Endothelial cell of umbilical vein (primary cell): ENCODE results near the gene PDE4B. TPM values are rescaled to one million over a fixed set of nuclear protein-coding genes. Genes with fewer than 3 reads are reported as not detected.
A peak's percentile ranks its signal among the peaks of the same experiment; 100 is the strongest.

Experiments used
- BruUV-seq: library from RNA; stranded (reverse); fragments of 400-500 nt; replicated peaks from 2 replicates; lab custom pipeline; 2021; lab: Mats Ljungman, UMichigan
- CTCF ChIA-PET: fragments of 300-600, 350-600 bp; sonication (Branson Sonifier 250); formaldehyde crosslinking; loops from one replicate; lab custom pipeline; 2021; ENCODE audit warnings: antibody characterized with exemption, inconsistent platforms; lab: Charles Lee
- POLR2A ChIA-PET: fragments of 300-600, 350-600 bp; sonication (Branson Sonifier 250); formaldehyde crosslinking; loops from one replicate; lab custom pipeline; 2021; ENCODE audit warnings: antibody characterized with exemption, inconsistent platforms; lab: Charles Lee
- DNase-seq: peaks from one replicate; pipeline ENCODE4 v3.0.0-alpha.2; 2011; ENCODE audit warnings: low read depth, low spot score
- FAIRE-seq: peaks from 2 replicates; lab custom pipeline; 2011; peaks lifted over from hg19 to GRCh38; lab: Jason Lieb, UNC
- H2AFZ ChIP-seq: 2 replicates; pipeline ENCODE4 v1.6.0; 2012; ENCODE audit warnings: low read depth, low read length, control low read depth, inconsistent platforms
- H3K27ac ChIP-seq: 2 replicates; pipeline ENCODE4 v1.5.1; 2011; ENCODE audit warnings: low read depth, mild to moderate bottlenecking, control low read depth, low read length, moderate library complexity; ENCODE audit not compliant: insufficient read depth
- H3K27me3 ChIP-seq, 2 experiments: 2 replicates each; pipeline versions ENCODE4 v1.6.0 to v1.6.1; 2011; ENCODE audit warnings: low read length in 2 of 2, mixed read lengths in 1 of 2; ENCODE audit not compliant: control insufficient read depth in 2 of 2, insufficient read depth in 2 of 2
- H3K36me3 ChIP-seq, 2 experiments: 2 replicates in 1 of 2; 3 replicates in 1 of 2; pipeline ENCODE4 v1.5.1; 2011; ENCODE audit warnings: low read length in 2 of 2, mild to moderate bottlenecking in 1 of 2, moderate library complexity in 1 of 2; ENCODE audit not compliant: control insufficient read depth in 2 of 2, insufficient read depth in 2 of 2; ENCODE audit errors: extremely low read depth in 1 of 2
- H3K4me1 ChIP-seq: 3 replicates; pipeline ENCODE4 v1.5.1; 2011; ENCODE audit warnings: mild to moderate bottlenecking, low read length; ENCODE audit not compliant: control insufficient read depth, insufficient read depth; ENCODE audit errors: extremely low read depth
- H3K4me2 ChIP-seq: 2 replicates; pipeline ENCODE4 v1.6.1; 2011; ENCODE audit warnings: low read length, control low read depth, mixed read lengths; ENCODE audit not compliant: insufficient read depth
- H3K4me3 ChIP-seq, 3 experiments: fragments of 200-600 bp in 1 of 3; sonication (generic), shearing (Covaris generic) in 1 of 3; replicated peaks in 1 of 3; 2 replicates each; pipeline ENCODE4 v1.5.1; 2011 to 2016; ENCODE audit warnings: control low read depth in 3 of 3, low read length in 3 of 3, mild to moderate bottlenecking in 2 of 3, inconsistent platforms in 1 of 3, low read depth in 1 of 3, moderate library complexity in 1 of 3; ENCODE audit not compliant: insufficient read depth in 1 of 3
- H3K79me2 ChIP-seq: 2 replicates; pipeline ENCODE4 v1.6.0; 2012; ENCODE audit warnings: low read length, inconsistent platforms; ENCODE audit not compliant: control insufficient read depth, insufficient read depth
- H3K9ac ChIP-seq: replicated peaks from 2 replicates; pipeline ENCODE3; 2011; ENCODE audit warnings: low read length, control low read depth; ENCODE audit not compliant: insufficient read depth; ENCODE audit errors: extremely low read depth
- H3K9me1 ChIP-seq: replicated peaks from 3 replicates; pipeline ENCODE4 v1.6.0; 2011; ENCODE audit warnings: mild to moderate bottlenecking, low read length; ENCODE audit not compliant: control insufficient read depth, insufficient read depth; ENCODE audit errors: extremely low read depth
- H3K9me3 ChIP-seq: replicated peaks from 2 replicates; pipeline ENCODE4 v1.5.1; 2012; ENCODE audit warnings: low read length, inconsistent platforms; ENCODE audit not compliant: control insufficient read depth, insufficient read depth
- H4K20me1 ChIP-seq: replicated peaks from 2 replicates; pipeline ENCODE3; 2011; ENCODE audit warnings: mild to moderate bottlenecking, low read length; ENCODE audit not compliant: control insufficient read depth, insufficient read depth; ENCODE audit errors: extremely low read depth
- CTCF ChIP-seq, 2 donors: IDR thresholded peaks; 1 replicate in 1 of 2; 2 replicates in 1 of 2; pipeline ENCODE4 v1.5.1; 2011; ENCODE audit warnings: low read length in 2 of 2, mild to moderate bottlenecking in 2 of 2, moderate library complexity in 2 of 2, control low read depth in 1 of 2, inconsistent platforms in 1 of 2, low read depth in 1 of 2; ENCODE audit not compliant: insufficient read depth in 1 of 2; ENCODE audit errors: extremely low read depth in 1 of 2
- EZH2 ChIP-seq: IDR thresholded peaks from 2 replicates; pipeline ENCODE4 v1.6.1; 2012; ENCODE audit warnings: borderline replicate concordance, low read depth, mild to moderate bottlenecking, moderate library complexity, low read length, inconsistent platforms; ENCODE audit not compliant: severe bottlenecking
- FOS ChIP-seq: IDR thresholded peaks from 2 replicates; pipeline ENCODE4 v1.6.1; 2011; ENCODE audit warnings: mild to moderate bottlenecking, low read length, moderate library complexity, borderline replicate concordance; ENCODE audit not compliant: insufficient read depth
- GATA2 ChIP-seq: IDR thresholded peaks from 2 replicates; pipeline ENCODE4 v1.7.0; 2011; ENCODE audit warnings: low read depth, mild to moderate bottlenecking, moderate library complexity, mixed read lengths, low read length; ENCODE audit not compliant: insufficient read length, insufficient read depth
- JUN ChIP-seq: IDR thresholded peaks from 2 replicates; pipeline ENCODE4 v1.6.1; 2011; ENCODE audit warnings: borderline replicate concordance, low read depth; ENCODE audit not compliant: insufficient read length, insufficient read depth
- MAX ChIP-seq: IDR thresholded peaks from 2 replicates; pipeline ENCODE4 v1.6.1; 2011; ENCODE audit not compliant: insufficient read depth, insufficient read length
- MYC ChIP-seq: IDR thresholded peaks from one replicate; pipeline ENCODE4 v1.6.1; 2011; ENCODE audit warnings: mild to moderate bottlenecking, low read depth, low read length
- POLR2A ChIP-seq: IDR thresholded peaks from 2 replicates; pipeline ENCODE4 v1.6.1; 2012; ENCODE audit warnings: low read depth, mild to moderate bottlenecking, control low read depth, low read length
- POLR2AphosphoS5 ChIP-seq: IDR thresholded peaks from 2 replicates; pipeline ENCODE4 v1.6.1; 2012; ENCODE audit warnings: low read depth, mild to moderate bottlenecking, control low read depth, low read length, moderate library complexity; ENCODE audit not compliant: insufficient read depth
- dilution Hi-C: fragments of 300-500 bp; cut with MboI; formaldehyde crosslinking; loops from one replicate; pipeline ENCODE4 v1.15.0; 2019; ENCODE audit warnings: low sequenced_read_pairs; ENCODE audit not compliant: extremely low pct_ligation_motif_present
- intact Hi-C: fragments of 100-400 bp; cut with micrococcal nuclease; formaldehyde crosslinking; loops from one replicate; pipeline ENCODE4 v1.10.0; 2022
- polyA plus RNA-seq, 4 experiments: library from polyadenylated mRNA; depleted of rRNA in 3 of 4; stranded (reverse) in 3 of 4; unstranded in 1 of 4; fragments of >200 nt; gene quantifications; 2 replicates each; pipeline versions ENCODE4 v1.2.1 to v1.2.3, GENCODE V29; 2011 to 2012; ENCODE audit warnings: missing spikeins in 1 of 4
- total RNA-seq: library from RNA; stranded (reverse); gene quantifications from 2 replicates; pipeline ENCODE4 v1.2.3, GENCODE V29; 2021

The PDE4B gene
- total and polyA plus RNA-seq, 2 donors (not counting 3 experiments of a cell fraction or from before 2014, with no cell fraction given), result 63.5 to 69.8 TPM

- no peaks in the 10 kb centered on the region for H3K9me3 ChIP-seq
- H3K79me2 ChIP-seq, result no peaks in the 10 kb centered on the region
- CTCF ChIA-PET, result interaction anchor here (0.8 to 9.8 kb wide), 11 partner anchors 9 to 482 kb away, joined by 3 to 186 read pairs (median 5); no protein-coding TSS in a partner anchor
- no peak overlapping the region for H3K27ac ChIP-seq
- H3K27me3 ChIP-seq, result no peaks in the 10 kb centered on the region
- H3K9me1 ChIP-seq, result no peaks in the 10 kb centered on the region
- no peak overlapping the region for H3K9ac ChIP-seq
- POLR2A ChIA-PET, result no interaction called here
- no peaks in the 10 kb centered on the region for H4K20me1 ChIP-seq
- no peak overlapping the region for H3K4me2 ChIP-seq
- dilution Hi-C loops, result loop anchor here (25.0 kb wide), 1 partner anchor 211 kb away; no protein-coding TSS in a partner anchor
- intact Hi-C loops, result no loop called here
- H3K4me3 ChIP-seq, result no peak overlapping the region
- no TSS peak for BruUV-seq
- TF ChIP-seq POLR2AphosphoS5 (no peak), POLR2A (no peak), MAX (no peak), FOS (no peak), EZH2 (no peak), MYC (no peak), GATA2 (no peak), CTCF (IDR thresholded peaks at IDR 0.05; ENCODE audit: extremely low read depth in 1 of 2, insufficient read depth in 1 of 2, low read depth in 1 of 2, low read length in 2 of 2) (no peak), JUN (no peak)
- H3K36me3 ChIP-seq, result no peaks in the 10 kb centered on the region
- H2AFZ ChIP-seq, result peak overlapping the region; percentile 37
- FAIRE-seq (no peak), DNase-seq (no peak)
- peaks cover 17% of the 10 kb centered on the region for H3K4me1 ChIP-seq
Measured at GRCh38 chr1:66251546-66251945, 458.9 kb downstream of the PDE4B start.
